Hepatocyte (in vitro differentiated cells): ENCODE data around the gene UNC5A. TPM values are rescaled to one million over a fixed set of nuclear protein-coding genes. Genes with fewer than 3 reads are reported as not detected.

Experiments
- DNase-seq: peaks from one replicate; pipeline ENCODE4 v3.0.0-alpha.2; 2016; ENCODE audit warnings: low spot score
- H2AFZ ChIP-seq: fragments of 200-600 bp; sonication (generic); 2 replicates; pipeline ENCODE4 v1.6.0; 2016; ENCODE audit warnings: antibody characterized with exemption, mild to moderate bottlenecking
- H3K27ac ChIP-seq: fragments of 200-600 bp; sonication (generic); 2 replicates; pipeline ENCODE4 v1.5.1; 2016; ENCODE audit warnings: mild to moderate bottlenecking
- H3K27me3 ChIP-seq: fragments of 200-600 bp; sonication (generic); 2 replicates; pipeline ENCODE4 v1.6.1; 2016
- H3K36me3 ChIP-seq: fragments of 200-600 bp; sonication (generic); replicated peaks from 2 replicates; pipeline ENCODE4 v1.5.1; 2016; ENCODE audit warnings: low read depth; ENCODE audit not compliant: insufficient read depth
- H3K4me1 ChIP-seq: fragments of 200-600 bp; sonication (generic); 2 replicates; pipeline ENCODE4 v1.5.1; 2016; ENCODE audit warnings: mild to moderate bottlenecking, moderate library complexity; ENCODE audit not compliant: insufficient read depth
- H3K4me2 ChIP-seq: fragments of 200-600 bp; sonication (generic); 2 replicates; pipeline ENCODE4 v1.6.0; 2016
- H3K4me3 ChIP-seq: fragments of 200-600 bp; sonication (generic); 2 replicates; pipeline ENCODE4 v1.5.1; 2016; ENCODE audit warnings: mild to moderate bottlenecking
- H3K79me2 ChIP-seq: fragments of 200-600 bp; sonication (generic); 2 replicates; pipeline ENCODE4 v1.6.0; 2017; ENCODE audit warnings: mild to moderate bottlenecking
- H3K9me2 ChIP-seq: fragments of 200-600 bp; sonication (generic); replicated peaks from 2 replicates; pipeline ENCODE4 v1.6.0; 2017; ENCODE audit warnings: mild to moderate bottlenecking; ENCODE audit not compliant: insufficient read depth
- H3K9me3 ChIP-seq: fragments of 200-600 bp; sonication (generic); 2 replicates; pipeline ENCODE4 v1.5.1; 2016; ENCODE audit warnings: low read depth, mild to moderate bottlenecking
- H4K20me1 ChIP-seq: fragments of 200-600 bp; sonication (generic); 2 replicates; pipeline ENCODE4 v1.6.0; 2016; ENCODE audit warnings: mild to moderate bottlenecking; ENCODE audit not compliant: insufficient read depth, poor library complexity, severe bottlenecking
- CTCF ChIP-seq: fragments of 200-600 bp; sonication (generic); IDR thresholded peaks from 2 replicates; pipeline ENCODE4 v1.5.1; 2016; ENCODE audit warnings: antibody characterized with exemption, mild to moderate bottlenecking; ENCODE audit not compliant: poor library complexity
- EZH2 ChIP-seq: fragments of 200-600 bp; sonication (generic); IDR thresholded peaks from 2 replicates; pipeline ENCODE4 v1.6.1; 2016; ENCODE audit warnings: antibody characterized with exemption, mild to moderate bottlenecking, borderline replicate concordance
- EZH2phosphoT487 ChIP-seq: fragments of 200-600 bp; sonication (generic); IDR thresholded peaks from one replicate; pipeline ENCODE4 v1.6.1; 2018; ENCODE audit warnings: antibody characterized with exemption, mild to moderate bottlenecking, low read depth, moderate library complexity; ENCODE audit not compliant: unreplicated experiment, severe bottlenecking
- WGBS: methylation state at CpG from one replicate; pipeline ENCODE4 v1.1.6; 2016; ENCODE audit warnings: low lambda C conversion rate; ENCODE audit errors: missing lambda C conversion rate; 5-methylcytosine and 5-hydroxymethylcytosine counted together
- polyA plus RNA-seq: library from polyadenylated mRNA; unstranded; fragments of >200 nt; fragmentation: Nextera tagmentation; extraction: Ambion mirVana; gene quantifications from 2 replicates; pipeline ENCODE4 v1.2.1, GENCODE V29; 2016
- total RNA-seq: library from RNA; depleted of rRNA; stranded (reverse); fragments of >200 nt; gene quantifications from 2 replicates; pipeline ENCODE4 v1.2.3, GENCODE V29; 2014

Gene UNC5A
- total and polyA plus RNA-seq, 2 experiments from 2014 or later: 0.10 to 1.1 TPM

DNA sequence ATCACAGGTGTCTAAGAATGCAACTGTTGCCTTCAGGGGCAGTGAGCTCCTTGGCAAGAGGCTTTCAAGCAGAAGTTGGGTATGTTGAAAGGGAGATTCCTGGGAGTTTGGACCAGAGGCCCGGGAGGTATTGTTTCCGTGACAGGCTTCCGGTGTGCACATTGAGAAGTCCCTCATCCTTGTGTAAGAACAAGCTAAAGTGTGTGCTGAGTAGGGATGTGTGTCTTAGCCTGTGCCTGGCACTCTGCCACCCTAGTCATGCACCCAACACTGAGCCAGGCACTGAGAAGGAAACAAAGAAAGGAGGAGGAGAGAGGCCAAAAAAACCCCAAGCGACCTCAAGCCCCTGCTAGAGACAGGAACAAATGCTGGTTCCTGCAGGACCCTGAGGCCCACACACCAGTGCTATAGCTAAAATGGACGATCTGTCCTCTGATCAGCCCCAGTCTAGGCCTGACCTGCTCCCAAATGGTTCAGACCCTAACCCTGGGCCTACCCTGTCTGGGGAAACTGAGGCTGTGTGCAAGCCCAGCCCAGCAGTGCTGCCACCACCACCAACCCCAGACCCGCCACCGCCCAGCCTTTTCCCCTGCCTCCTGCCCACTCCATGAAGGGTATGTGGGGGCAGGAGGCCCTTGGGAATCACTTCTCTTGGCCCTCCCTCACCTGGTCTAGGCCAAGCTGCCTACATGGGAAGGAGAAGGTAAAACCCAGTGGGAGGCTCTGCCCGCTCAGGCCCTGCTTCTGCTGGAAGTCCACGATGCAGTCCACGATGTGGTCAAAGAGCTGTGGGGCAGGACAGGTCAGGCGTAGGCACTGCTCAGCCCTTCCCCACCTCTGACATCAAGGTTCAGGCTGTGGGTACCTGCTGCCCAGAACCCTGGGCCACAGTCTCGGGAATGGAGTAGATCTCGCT lies 76.2 kb downstream of the UNC5A start:
- H2AFZ ChIP-seq: no peak overlapping the region

DNA sequence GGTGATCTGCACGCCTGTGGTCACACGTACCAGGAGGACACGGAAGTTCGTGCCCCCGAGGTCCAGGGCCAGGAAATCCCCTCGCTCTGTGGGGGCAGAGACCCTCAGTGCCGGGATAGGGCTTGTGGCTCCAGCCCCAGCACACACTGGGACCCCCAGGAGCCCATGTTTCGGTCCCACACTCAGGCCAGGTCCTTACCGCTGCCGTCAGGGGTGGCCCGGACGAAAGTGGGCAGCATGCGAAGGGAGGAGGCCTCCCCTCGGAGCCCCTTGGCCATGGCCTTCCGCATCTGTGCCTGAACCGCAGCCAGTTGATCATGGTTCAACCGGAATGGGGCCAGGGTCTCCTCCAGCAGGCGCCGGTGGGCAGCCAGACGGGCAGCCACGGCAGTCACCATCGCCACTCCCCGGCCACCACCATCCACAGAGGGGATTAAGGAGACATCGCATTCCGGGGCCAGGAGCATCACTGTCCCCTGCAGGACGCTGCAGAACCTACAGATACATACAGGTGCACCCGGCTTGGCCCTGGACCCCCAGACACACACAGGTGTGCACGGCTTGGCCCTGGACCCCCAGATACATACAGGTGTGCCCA lies 77.0 kb downstream of the UNC5A start:
- no peak for DNase-seq
- no peak overlapping the region for H3K27ac ChIP-seq
- no peaks in the 10 kb centered on the region for H4K20me1 ChIP-seq
- H3K9me3 ChIP-seq: no peaks in the 10 kb centered on the region
- H3K36me3 ChIP-seq: no peaks in the 10 kb centered on the region
- 90% methylated on average over 22 of the region's 28 CpGs for WGBS
- no peaks in the 10 kb centered on the region for H3K9me2 ChIP-seq
- H3K4me2 ChIP-seq: no peak overlapping the region
- TF ChIP-seq CTCF (no peak), EZH2phosphoT487 (no peak), EZH2 (no peak)
- peaks cover 5% of the 10 kb centered on the region for H3K27me3 ChIP-seq
- H3K4me1 ChIP-seq: no peaks in the 10 kb centered on the region
- no peak overlapping the region for H3K4me3 ChIP-seq
- no peaks in the 10 kb centered on the region for H3K79me2 ChIP-seq
- H2AFZ ChIP-seq: no peak overlapping the region

More for the DNA sequence above, 76.2 kb downstream of the UNC5A start:
- WGBS: 89% methylated on average over 12 of the region's 13 CpGs
- Histone ChIP-seq H3K4me3 (no peak overlapping the region), H3K9me2 (no peaks in the 10 kb centered on the region), H3K36me3 (no peaks in the 10 kb centered on the region), H3K4me1 (no peaks in the 10 kb centered on the region), H3K79me2 (no peaks in the 10 kb centered on the region), H3K9me3 (no peaks in the 10 kb centered on the region), H3K27me3 (no peaks in the 10 kb centered on the region), H3K27ac (no peak overlapping the region), H3K4me2 (no peak overlapping the region), H4K20me1 (no peaks in the 10 kb centered on the region)
- TF ChIP-seq EZH2phosphoT487 (no peak), CTCF (no peak), EZH2 (no peak)
- no peak for DNase-seq

- H3K27ac ChIP-seq: no peak overlapping the region
- no peak overlapping the region for H3K4me2 ChIP-seq
- H3K4me1 ChIP-seq: no peaks in the 10 kb centered on the region
- H3K4me3 ChIP-seq: no peak overlapping the region
- peaks cover 5% of the 10 kb centered on the region for H3K27me3 ChIP-seq
- no peak overlapping the region for H2AFZ ChIP-seq
- 93% methylated on average over 27 of the region's 27 CpGs for WGBS
- no peak for DNase-seq
- no peaks in the 10 kb centered on the region for H3K9me3 ChIP-seq
- TF ChIP-seq EZH2: no peak
- no peak for TF ChIP-seq EZH2phosphoT487
- no peak for TF ChIP-seq CTCF
- no peaks in the 10 kb centered on the region for H3K36me3 ChIP-seq
- no peaks in the 10 kb centered on the region for H3K79me2 ChIP-seq
- no peaks in the 10 kb centered on the region for H4K20me1 ChIP-seq
- no peaks in the 10 kb centered on the region for H3K9me2 ChIP-seq
These were observed 77.9 kb downstream of the UNC5A start for GRCh38 chr5:176888016-176888864.
